ENCODE data around the gene ASPM. TPM values are rescaled to one million over a fixed set of nuclear protein-coding genes. Genes with fewer than 3 reads are reported as not detected.

Gene ASPM
- total and polyA plus RNA-seq, 2 of the 8 experiments (the other 6 are each of a cell fraction or from before 2014, with no cell fraction given), result 5.1 to 50.3 TPM

DNA sequence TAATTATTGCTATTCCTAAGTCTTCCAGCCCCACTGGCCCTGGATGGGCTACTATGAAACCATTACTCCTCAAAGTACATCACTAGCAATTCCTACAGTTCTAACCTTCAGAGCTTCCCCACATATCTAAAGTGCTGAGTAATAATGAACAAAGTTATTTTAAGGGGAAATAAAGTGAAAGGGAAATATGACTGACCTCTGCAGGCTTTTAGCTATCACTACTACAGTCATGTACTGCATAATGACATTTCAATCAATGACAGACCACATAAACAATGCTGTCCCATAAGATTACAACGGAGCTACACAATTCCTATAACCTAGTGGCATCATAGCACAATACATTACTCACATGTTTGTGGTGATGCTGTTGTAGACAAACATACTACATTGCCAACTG, 32.5 kb upstream of the ASPM start:
- Histone ChIP-seq H3K27ac (ENCODE audit: low read depth, low read length) (no peak overlapping the region), H2BK5ac (ENCODE audit: low read depth, low read length) (no peak overlapping the region), H3K79me2 (ENCODE audit: control insufficient read depth in 1 of 2, insufficient read depth in 2 of 2, low read length in 2 of 2) (no peaks in the 10 kb centered on the region), H3K23ac (ENCODE audit: insufficient read length) (no peak overlapping the region), H2AK5ac (ENCODE audit: low read depth, low read length) (no peak overlapping the region), H3K4ac (replicated peaks; ENCODE audit: insufficient read length, low read depth, low read length) (no peak overlapping the region), H3K4me3 (ENCODE audit: extremely low read depth in 1 of 4, insufficient read depth in 2 of 4, low read depth in 3 of 4, low read length in 4 of 4) (no peak overlapping the region), H3K79me1 (ENCODE audit: low read depth, low read length) (no peaks in the 10 kb centered on the region), H3K56ac (replicated peaks; ENCODE audit: insufficient read length, low read depth, low read length) (no peak overlapping the region), H2BK20ac (ENCODE audit: low read length) (no peak overlapping the region), H2BK120ac (replicated peaks; ENCODE audit: low read depth, low read length) (no peak overlapping the region), H3K4me2 (ENCODE audit: insufficient read depth in 1 of 2, low read depth in 2 of 2, low read length in 2 of 2) (no peak overlapping the region), H2BK12ac (ENCODE audit: low read depth, low read length) (no peak overlapping the region), H2AFZ (ENCODE audit: low read length) (no peak overlapping the region), H3K9ac (replicated peaks in 1 of 4; ENCODE audit: extremely low read depth in 1 of 4, low read depth in 3 of 4, low read length in 3 of 4) (no peak overlapping the region), H3K9me3 (ENCODE audit: insufficient read depth in 2 of 2, low read depth in 1 of 2, low read length in 1 of 2) (no peaks in the 10 kb centered on the region), H3K36me3 (ENCODE audit: control insufficient read depth in 2 of 4, insufficient read depth in 4 of 4, low read length in 3 of 4) (peaks cover 0 to 34% (median 4%) of the 10 kb centered on the region in 4 experiments; a peak in 2 of 8 replicates), H4K91ac (replicated peaks; ENCODE audit: insufficient read length, low read length) (no peak overlapping the region), H4K5ac (ENCODE audit: insufficient read length, low read depth, low read length) (no peak overlapping the region), H3K4me1 (replicated peaks in 1 of 4; ENCODE audit: control insufficient read depth in 3 of 4, insufficient read depth in 4 of 4, low read length in 3 of 4) (no peaks in the 10 kb centered on the region), H3K27me3 (replicated peaks in 1 of 4; ENCODE audit: control insufficient read depth in 3 of 4, extremely low read depth in 1 of 4, insufficient read depth in 3 of 4, low read length in 3 of 4) (no peaks in the 10 kb centered on the region), H3K18ac (ENCODE audit: extremely low read depth, low read length) (no peak overlapping the region), H4K8ac (ENCODE audit: extremely low read depth, insufficient read depth, low read length) (no peak overlapping the region), H3K14ac (ENCODE audit: insufficient read length) (no peak overlapping the region), H3K23me2 (ENCODE audit: low read depth, low read length) (no peaks in the 10 kb centered on the region), H4K20me1 (replicated peaks in 1 of 2; ENCODE audit: control insufficient read depth in 1 of 2, insufficient read depth in 2 of 2, low read length in 2 of 2) (peaks cover 0 to 1% of the 10 kb centered on the region in 2 experiments), H2BK15ac (ENCODE audit: low read length) (no peak overlapping the region)
- TF ChIP-seq POLR2AphosphoS5 (IDR thresholded peaks at IDR 0.05; ENCODE audit: low read depth, low read length) (no peak), RBBP5 (IDR thresholded peaks at IDR 0.05; ENCODE audit: borderline replicate concordance, low read depth, low read length) (no peak), SIX5 (IDR thresholded peaks at IDR 0.05; ENCODE audit: low read depth, low read length) (no peak), CEBPB (IDR thresholded peaks at IDR 0.05; ENCODE audit: low read depth, low read length) (no peak), SAP30 (IDR thresholded peaks at IDR 0.05; ENCODE audit: insufficient read depth, insufficient replicate concordance, low read length) (no peak), CREB1 (IDR thresholded peaks at IDR 0.05) (no peak), EGR1 (IDR thresholded peaks at IDR 0.05; ENCODE audit: borderline replicate concordance, low read depth, low read length) (no peak), POLR2A (IDR thresholded peaks at IDR 0.05; ENCODE audit: control extremely low read depth in 1 of 2, low read depth in 2 of 2, low read length in 2 of 2) (no peak), NANOG (IDR thresholded peaks at IDR 0.05; ENCODE audit: insufficient read depth, low read depth, low read length, poor library complexity, severe bottlenecking) (no peak), JUN (IDR thresholded peaks at IDR 0.05; ENCODE audit: low read depth, low read length) (no peak), SIN3A (conservative IDR thresholded peaks at IDR 0.05 in 1 of 2, IDR thresholded peaks at IDR 0.05 in 1 of 2; ENCODE audit: low read depth in 1 of 2, low read length in 2 of 2) (no peak), RFX5 (IDR thresholded peaks at IDR 0.05; ENCODE audit: borderline replicate concordance, low read depth, low read length) (no peak)
- TF ChIP-seq, protein P1, sequence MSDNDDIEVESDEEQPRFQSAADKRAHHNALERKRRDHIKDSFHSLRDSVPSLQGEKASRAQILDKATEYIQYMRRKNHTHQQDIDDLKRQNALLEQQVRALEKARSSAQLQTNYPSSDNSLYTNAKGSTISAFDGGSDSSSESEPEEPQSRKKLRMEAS (IDR thresholded peaks at IDR 0.05), result no peak
- TF ChIP-seq, protein P2, sequence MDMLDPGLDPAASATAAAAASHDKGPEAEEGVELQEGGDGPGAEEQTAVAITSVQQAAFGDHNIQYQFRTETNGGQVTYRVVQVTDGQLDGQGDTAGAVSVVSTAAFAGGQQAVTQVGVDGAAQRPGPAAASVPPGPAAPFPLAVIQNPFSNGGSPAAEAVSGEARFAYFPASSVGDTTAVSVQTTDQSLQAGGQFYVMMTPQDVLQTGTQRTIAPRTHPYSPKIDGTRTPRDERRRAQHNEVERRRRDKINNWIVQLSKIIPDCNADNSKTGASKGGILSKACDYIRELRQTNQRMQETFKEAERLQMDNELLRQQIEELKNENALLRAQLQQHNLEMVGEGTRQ (IDR thresholded peaks at IDR 0.05; ENCODE audit: low read length), result no peak
- FAIRE-seq, result no peak
- CTCF ChIA-PET (ENCODE audit: partially characterized antibody), result interaction anchor here (0.7 to 3.9 kb wide), 12 partner anchors 9 to 317 kb away, joined by 3 to 47 read pairs (median 4); no protein-coding TSS in a partner anchor
- no peak for DNase-seq (ENCODE audit: low read depth in 1 of 2, low spot score in 2 of 2)
- POLR2A ChIA-PET (ENCODE audit: partially characterized antibody), result no interaction called here
- WGBS, 2 experiments (ENCODE audit: extremely low coverage in 1 of 2, insufficient coverage in 1 of 2, insufficient read length in 1 of 2, insufficient replicate concordance in 2 of 2, low coverage in 1 of 2, low lambda C conversion rate in 2 of 2, missing lambda C conversion rate in 1 of 2), result 85% methylated on average over 1 of the region's 1 CpG; no CpG with 5 or more reads in 1 of the 2 experiments

Data from H1 (cell line).